Vagina (tissue), 2 donors: ENCODE results near the gene ZNF408. TPM values are rescaled to one million over a fixed set of nuclear protein-coding genes. Genes with fewer than 3 reads are reported as not detected.

Source experiments
- DNase-seq, 2 donors: peaks; one replicate each; pipeline ENCODE4 v3.0.0-alpha.2; 2017; ENCODE audit errors: extremely low spot score in 2 of 2
- H3K27ac ChIP-seq: fragments of 200-600 bp; sonication (generic); one replicate; pipeline ENCODE4 v1.5.1; 2019
- H3K27me3 ChIP-seq: fragments of 200-600 bp; sonication (generic); one replicate; pipeline ENCODE4 v1.5.1; 2019
- H3K36me3 ChIP-seq, 2 donors: fragments of 200-600 bp; sonication (generic); one replicate each; pipeline ENCODE4 v1.5.1; 2017 to 2019
- H3K4me1 ChIP-seq: fragments of 200-600 bp; sonication (generic); one replicate; pipeline ENCODE4 v1.5.1; 2019
- H3K4me3 ChIP-seq, 2 donors: fragments of 200-600 bp; sonication (generic); 1 replicate in 1 of 2; 2 replicates in 1 of 2; pipeline ENCODE4 v1.5.1; 2016 to 2019
- H3K9me3 ChIP-seq: fragments of 200-600 bp; sonication (generic); one replicate; pipeline ENCODE4 v1.5.1; 2019
- POLR2A ChIP-seq, 2 donors: fragments of 450-650 bp; IDR thresholded peaks; one replicate each; pipeline ENCODE4 v1.6.1; 2017; ENCODE audit warnings: antibody characterized with exemption in 2 of 2, mild to moderate bottlenecking in 2 of 2, moderate library complexity in 2 of 2
- POLR2AphosphoS5 ChIP-seq, 2 donors: sonication (generic); formaldehyde crosslinking; IDR thresholded peaks; one replicate each; pipeline ENCODE4 v1.9.0; 2017; ENCODE audit warnings: antibody characterized with exemption in 2 of 2, mild to moderate bottlenecking in 2 of 2, low read depth in 1 of 2; ENCODE audit not compliant: insufficient read depth in 1 of 2
- intact Hi-C: fragments of 100-400 bp; cut with DNase I; formaldehyde crosslinking; loops from one replicate; pipeline ENCODE4 v1.15.1; 2023
- total RNA-seq: library from RNA; depleted of rRNA; stranded (reverse); fragments of >200 nt; gene quantifications from one replicate; pipeline ENCODE4 v1.2.3, GENCODE V29; 2016
- TF ChIP-seq, protein P1 (sequence below), 3 experiments: fragments of 450-650 bp in 2 of 3; fragments of 200-600 bp in 1 of 3; sonication (generic) in 1 of 3; IDR thresholded peaks; one replicate each; pipeline ENCODE4 v1.5.1; 2017 to 2019; ENCODE audit warnings: antibody characterized with exemption in 3 of 3, mild to moderate bottlenecking in 2 of 3, moderate library complexity in 2 of 3

ZNF408 gene
- total RNA-seq, 1 donor from 2014 or later = 12.5 TPM

DNA sequence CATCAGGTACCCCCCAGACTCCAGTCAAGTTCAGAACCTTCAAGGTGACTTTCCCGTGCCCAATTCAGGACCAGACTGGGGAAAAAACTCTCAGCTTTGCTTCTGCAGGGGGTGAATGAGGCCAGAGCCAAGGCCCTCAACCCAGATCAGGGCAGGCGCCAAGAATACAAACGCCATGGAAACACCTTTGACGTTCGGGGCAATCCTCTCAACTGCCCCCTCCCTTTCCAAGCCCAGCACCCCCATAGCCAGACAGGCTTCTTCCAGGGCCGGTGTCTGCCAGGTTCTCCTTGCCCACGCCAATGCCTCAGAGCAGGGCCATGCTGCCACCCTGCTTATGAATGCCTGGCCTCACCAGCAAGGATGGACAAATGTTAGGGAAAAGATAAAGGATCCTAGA, 6.2 kb upstream of the ZNF408 start:
- TF ChIP-seq POLR2AphosphoS5 (IDR thresholded peaks at IDR 0.05; ENCODE audit: insufficient read depth in 1 of 2, low read depth in 1 of 2) (no peak), POLR2A (IDR thresholded peaks at IDR 0.05) (no peak)
- TF ChIP-seq, protein P1, sequence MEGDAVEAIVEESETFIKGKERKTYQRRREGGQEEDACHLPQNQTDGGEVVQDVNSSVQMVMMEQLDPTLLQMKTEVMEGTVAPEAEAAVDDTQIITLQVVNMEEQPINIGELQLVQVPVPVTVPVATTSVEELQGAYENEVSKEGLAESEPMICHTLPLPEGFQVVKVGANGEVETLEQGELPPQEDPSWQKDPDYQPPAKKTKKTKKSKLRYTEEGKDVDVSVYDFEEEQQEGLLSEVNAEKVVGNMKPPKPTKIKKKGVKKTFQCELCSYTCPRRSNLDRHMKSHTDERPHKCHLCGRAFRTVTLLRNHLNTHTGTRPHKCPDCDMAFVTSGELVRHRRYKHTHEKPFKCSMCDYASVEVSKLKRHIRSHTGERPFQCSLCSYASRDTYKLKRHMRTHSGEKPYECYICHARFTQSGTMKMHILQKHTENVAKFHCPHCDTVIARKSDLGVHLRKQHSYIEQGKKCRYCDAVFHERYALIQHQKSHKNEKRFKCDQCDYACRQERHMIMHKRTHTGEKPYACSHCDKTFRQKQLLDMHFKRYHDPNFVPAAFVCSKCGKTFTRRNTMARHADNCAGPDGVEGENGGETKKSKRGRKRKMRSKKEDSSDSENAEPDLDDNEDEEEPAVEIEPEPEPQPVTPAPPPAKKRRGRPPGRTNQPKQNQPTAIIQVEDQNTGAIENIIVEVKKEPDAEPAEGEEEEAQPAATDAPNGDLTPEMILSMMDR (IDR thresholded peaks at IDR 0.05) = no peak
- Histone ChIP-seq H3K4me1 (peaks cover 67% of the 10 kb centered on the region), H3K4me3 (no peak overlapping the region), H3K27me3 (no peaks in the 10 kb centered on the region), H3K36me3 (peaks cover 0 to 43% of the 10 kb centered on the region in 2 donors), H3K9me3 (no peaks in the 10 kb centered on the region), H3K27ac (peak overlapping the region; percentile 95)
- intact Hi-C loops = no loop called here
- no peak for DNase-seq

DNA sequence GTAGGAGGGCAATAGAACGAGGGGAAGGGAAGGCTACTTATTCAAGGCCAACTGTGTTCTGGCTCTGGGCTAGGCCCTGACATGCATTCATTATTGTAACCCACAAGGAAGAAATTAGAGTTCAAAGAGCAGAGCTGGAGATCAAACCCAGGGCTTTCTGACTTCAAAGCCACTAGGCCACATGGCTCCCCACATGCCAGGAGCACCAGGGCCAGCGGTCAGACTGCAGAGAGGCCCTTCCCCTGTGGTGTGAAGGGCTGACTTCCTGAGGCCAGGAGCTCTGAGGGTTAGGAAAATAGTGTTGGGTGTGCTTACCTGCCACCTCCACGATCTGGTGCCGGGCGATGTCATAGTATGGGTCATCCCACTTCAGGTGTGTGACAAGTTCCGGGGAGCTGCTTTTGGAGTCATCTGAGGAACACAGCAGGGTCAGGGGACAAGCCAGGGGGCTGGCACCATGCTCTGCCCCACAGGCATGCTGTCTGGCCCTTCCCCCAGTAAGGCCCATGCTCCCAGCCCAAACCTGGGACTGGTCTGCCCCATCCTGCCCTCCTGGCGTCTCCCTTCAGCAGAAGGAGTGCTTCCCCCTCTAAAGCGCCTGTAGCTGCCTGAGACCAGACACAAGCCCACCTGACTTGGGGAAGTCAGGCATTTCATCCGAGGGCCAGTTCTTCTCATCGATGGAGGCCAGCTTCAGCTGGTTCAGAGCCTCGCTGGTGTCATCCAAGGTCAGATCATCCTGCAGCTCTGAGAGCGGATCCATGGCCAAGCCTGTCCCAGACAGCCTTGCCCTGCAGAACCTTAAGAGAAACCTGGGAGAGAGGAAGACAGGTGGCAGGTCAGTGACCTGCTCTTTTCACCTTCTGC, 5.3 kb upstream of the ZNF408 start:
- Histone ChIP-seq H3K9me3 (no peaks in the 10 kb centered on the region), H3K27me3 (no peaks in the 10 kb centered on the region), H3K36me3 (peaks cover 0 to 43% of the 10 kb centered on the region in 2 donors), H3K4me1 (peaks cover 69% of the 10 kb centered on the region), H3K27ac (peak overlapping the region; percentile 95), H3K4me3 (no peak overlapping the region)
- TF ChIP-seq POLR2A (IDR thresholded peaks at IDR 0.05) (no peak), POLR2AphosphoS5 (IDR thresholded peaks at IDR 0.05; ENCODE audit: insufficient read depth in 1 of 2, low read depth in 1 of 2) (no peak)
- DNase-seq = no peak
- intact Hi-C loops = no loop called here

DNA sequence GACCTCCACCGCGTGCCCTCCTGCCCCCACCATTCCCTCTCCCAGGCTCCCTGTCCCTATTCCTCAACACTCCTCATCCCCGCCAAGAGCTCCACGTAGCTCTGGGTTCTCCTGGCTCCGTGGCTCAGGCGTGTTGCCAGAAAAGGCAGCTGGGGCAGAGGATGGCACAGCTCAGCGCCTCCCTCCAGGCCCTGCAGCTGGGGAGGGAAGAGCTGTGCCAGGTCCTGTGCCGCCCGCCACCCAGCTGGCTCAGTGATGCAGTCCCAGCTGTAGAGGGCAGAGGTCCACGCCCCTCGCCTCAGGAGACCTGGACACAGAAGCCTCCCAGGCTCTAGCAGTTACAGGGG, 4.6 kb upstream of the ZNF408 start:
- Histone ChIP-seq H3K27ac (peak overlapping the region; percentile 95), H3K27me3 (no peaks in the 10 kb centered on the region), H3K4me1 (peaks cover 70% of the 10 kb centered on the region), H3K36me3 (peaks cover 0 to 39% of the 10 kb centered on the region in 2 donors), H3K4me3 (no peak overlapping the region), H3K9me3 (no peaks in the 10 kb centered on the region)
- no peak for DNase-seq
- intact Hi-C loops = no loop called here
- TF ChIP-seq POLR2A (IDR thresholded peaks at IDR 0.05) (no peak), POLR2AphosphoS5 (IDR thresholded peaks at IDR 0.05; ENCODE audit: insufficient read depth in 1 of 2, low read depth in 1 of 2) (no peak)
- TF ChIP-seq, protein P1 (IDR thresholded peaks at IDR 0.05) = no peak

DNA sequence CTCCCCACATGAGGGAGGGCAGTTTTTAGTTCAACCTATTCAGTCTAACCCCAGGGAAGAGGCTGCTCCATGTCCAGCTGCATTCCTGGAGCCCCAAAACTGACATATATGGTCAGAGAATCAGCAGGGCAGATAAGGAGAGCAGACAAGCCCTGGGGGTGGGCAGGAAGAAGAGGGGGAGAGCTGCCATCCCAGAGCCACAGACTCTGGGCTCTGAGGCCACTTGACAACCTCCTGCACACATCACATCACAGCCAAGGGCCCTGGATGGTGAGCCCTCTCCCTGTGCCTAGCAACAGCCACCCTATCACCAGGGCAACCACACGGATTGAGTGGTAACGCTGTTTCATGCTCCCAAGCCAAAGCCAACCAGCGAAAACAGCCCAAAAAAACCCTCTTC, 3.5 kb upstream of the ZNF408 start:
- no peak overlapping the region for H3K4me3 ChIP-seq
- H3K36me3 ChIP-seq = peaks cover 0 to 29% of the 10 kb centered on the region in 2 donors

DNA sequence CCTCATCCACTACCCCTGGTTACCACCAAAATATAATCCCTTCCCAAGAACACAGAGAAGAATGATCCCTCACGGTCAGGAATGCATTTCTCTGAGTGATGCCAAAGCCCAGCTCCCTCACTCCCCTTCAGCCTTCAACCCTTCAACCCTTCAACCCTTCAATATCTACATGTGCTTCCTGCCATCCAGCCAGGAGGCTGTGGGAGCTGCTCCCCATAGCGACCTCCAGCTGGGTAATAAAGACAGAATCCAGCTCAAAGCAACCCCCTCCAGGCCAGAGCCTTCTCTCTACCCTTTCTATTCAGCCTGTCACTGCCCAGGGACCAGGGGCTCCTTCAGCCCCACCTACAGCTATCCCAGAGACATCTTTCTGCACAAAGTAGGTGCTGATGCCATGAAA, 3.1 kb upstream of the ZNF408 start:
- Histone ChIP-seq H3K9me3 (no peaks in the 10 kb centered on the region), H3K4me1 (peaks cover 85% of the 10 kb centered on the region), H3K27ac (peak overlapping the region; percentile 95), H3K4me3 (no peak overlapping the region), H3K36me3 (peaks cover 0 to 27% of the 10 kb centered on the region in 2 donors), H3K27me3 (no peaks in the 10 kb centered on the region)
- TF ChIP-seq, protein P1 (IDR thresholded peaks at IDR 0.05) = no peak
- TF ChIP-seq POLR2A (IDR thresholded peaks at IDR 0.05) (no peak), POLR2AphosphoS5 (IDR thresholded peaks at IDR 0.05; ENCODE audit: insufficient read depth in 1 of 2, low read depth in 1 of 2) (no peak)
- intact Hi-C loops = no loop called here
- DNase-seq = no peak

More for the DNA sequence above, 3.5 kb upstream of the ZNF408 start:
- H3K27ac ChIP-seq = peak overlapping the region; percentile 95
- TF ChIP-seq, protein P1 (IDR thresholded peaks at IDR 0.05) = no peak
- no peak for TF ChIP-seq POLR2AphosphoS5 (IDR thresholded peaks at IDR 0.05; ENCODE audit: insufficient read depth in 1 of 2, low read depth in 1 of 2)
- TF ChIP-seq POLR2A (IDR thresholded peaks at IDR 0.05) = no peak
- H3K4me1 ChIP-seq = peaks cover 81% of the 10 kb centered on the region
- intact Hi-C loops = no loop called here
- H3K27me3 ChIP-seq = no peaks in the 10 kb centered on the region
- no peak for DNase-seq
- H3K9me3 ChIP-seq = no peaks in the 10 kb centered on the region
